Aorta (tissue), 5 donors: ENCODE results near the gene CCDC18. TPM values are rescaled to one million over a fixed set of nuclear protein-coding genes. Genes with fewer than 3 reads are reported as not detected.

Experiments used
- ATAC-seq: fragments of 200-7000 bp; cut with Tn5 transposase; one replicate; pipeline ENCODE4 v1.9.1; 2022; ENCODE audit warnings: moderate library complexity; ENCODE audit not compliant: low FRiP score
- DNase-seq, 2 donors: peaks; one replicate each; pipeline ENCODE4 v3.0.0-alpha.2; 2020
- H3K27ac ChIP-seq, 2 donors: one replicate each; pipeline ENCODE4 v1.5.1; 2013; ENCODE audit warnings: low read length in 2 of 2, mild to moderate bottlenecking in 2 of 2, moderate library complexity in 2 of 2, control low read depth in 1 of 2, inconsistent platforms in 1 of 2, low read depth in 1 of 2
- H3K27me3 ChIP-seq, 2 donors: one replicate each; pipeline ENCODE4 v1.6.1; 2013; ENCODE audit warnings: control low read depth in 1 of 2, low read length in 1 of 2, mild to moderate bottlenecking in 1 of 2, moderate library complexity in 1 of 2; ENCODE audit not compliant: insufficient read depth in 2 of 2, control insufficient read depth in 1 of 2
- H3K36me3 ChIP-seq, 2 donors: one replicate each; pipeline ENCODE4 v1.6.1; 2013; ENCODE audit warnings: control low read depth in 1 of 2, low read length in 1 of 2, mild to moderate bottlenecking in 1 of 2; ENCODE audit not compliant: insufficient read depth in 2 of 2, control insufficient read depth in 1 of 2
- H3K4me1 ChIP-seq, 2 donors: one replicate each; pipeline ENCODE4 v1.6.1; 2013; ENCODE audit warnings: low read length in 2 of 2, control low read depth in 1 of 2, mild to moderate bottlenecking in 1 of 2, moderate library complexity in 1 of 2; ENCODE audit not compliant: insufficient read depth in 2 of 2, control insufficient read depth in 1 of 2
- H3K4me3 ChIP-seq, 2 donors: one replicate each; pipeline ENCODE4 v1.5.1; 2013; ENCODE audit warnings: low read length in 2 of 2, control low read depth in 1 of 2, mild to moderate bottlenecking in 1 of 2
- H3K9me3 ChIP-seq: one replicate; pipeline ENCODE4 v1.6.1; 2013; ENCODE audit warnings: mild to moderate bottlenecking, low read length; ENCODE audit not compliant: control insufficient read depth
- WGBS, 2 donors: extraction: QIAGEN DNeasy Blood & Tissue Kit; methylation state at CpG; one replicate each; pipeline ENCODE4 v1.1.7; 2013; 5-methylcytosine and 5-hydroxymethylcytosine counted together
- intact Hi-C, 2 donors: fragments of 100-400 bp; cut with DNase I; formaldehyde crosslinking; loops; one replicate each; pipeline versions ENCODE4 v1.14.2 to v1.15.0; 2022
- polyA plus RNA-seq, 2 donors: library from polyadenylated mRNA; stranded (reverse); fragments of 200-250 nt; gene quantifications; one replicate each; pipeline ENCODE4 v1.2.3, GENCODE V29; 2013
- total RNA-seq, 2 donors: library from RNA; stranded (reverse); fragmentation: NEBNext Ultra II Directional; extraction: Animal tissue kit (Norgen Biotek cat#: 25700); gene quantifications; one replicate each; pipeline ENCODE4 v1.2.1, GENCODE V29; 2021
- donor health status: healthy with polysubstance abuse.
- donor health status: Bipolar disorder and iron deficiency.
- donor health status: DM: no; HTN: no; CAD: no.
- donor health status: DM: no; HTN: no; CAD: no.
- donor health status: DM: yes; HTN: yes; CAD: no.

Gene CCDC18
- total and polyA plus RNA-seq, 4 donors, result 1.2 to 6.6 (median 4.4) TPM

DNA sequence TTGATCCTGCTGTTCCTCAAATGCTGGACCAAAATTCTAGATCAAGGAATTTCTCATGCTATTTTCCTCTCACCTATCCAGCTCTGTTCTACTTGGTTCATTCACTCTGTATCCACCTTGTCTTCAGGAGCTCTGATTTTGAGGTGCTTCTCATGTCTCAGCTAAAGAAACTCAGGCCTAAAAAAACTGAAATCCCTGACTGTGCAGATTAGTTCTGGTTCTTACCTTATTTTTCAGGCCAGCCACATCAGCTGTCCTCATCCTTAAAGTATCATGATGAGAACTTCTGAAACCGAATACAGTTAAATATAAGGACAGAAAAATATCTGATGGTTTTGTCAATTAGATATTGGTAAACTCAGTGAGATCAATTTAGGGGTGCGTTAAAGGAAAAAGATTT lies 137.4 kb downstream of the CCDC18 start:
- 97 to 98% methylated on average over 2 of the region's 2 CpGs for WGBS, 2 donors
- Histone ChIP-seq H3K4me3 (no peak overlapping the region), H3K4me1 (peaks cover 0 to 3% of the 10 kb centered on the region in 2 donors), H3K9me3 (no peaks in the 10 kb centered on the region), H3K27ac (no peak overlapping the region), H3K27me3 (no peaks in the 10 kb centered on the region), H3K36me3 (no peaks in the 10 kb centered on the region)
- intact Hi-C loops, result no loop called here
- DNase-seq (no peak), ATAC-seq (no peak)

DNA sequence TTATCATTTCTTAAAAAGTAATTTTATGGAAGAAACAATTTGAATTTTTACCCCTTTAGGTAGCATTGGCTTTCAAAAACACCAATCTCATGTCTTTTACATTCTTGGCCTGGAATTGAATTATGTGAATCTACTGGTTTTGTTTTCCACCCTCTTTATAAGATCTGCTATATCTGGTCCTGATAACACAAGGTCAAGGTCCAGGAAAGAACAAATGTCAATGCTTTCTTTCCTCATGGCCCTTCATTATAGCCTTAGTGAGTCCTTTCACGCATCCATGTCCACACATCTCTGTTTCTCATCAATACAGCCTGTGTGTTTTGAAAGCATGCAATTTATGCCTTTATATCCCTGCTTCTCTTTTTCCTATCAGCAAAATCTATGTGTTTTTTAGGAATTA lies 141.2 kb downstream of the CCDC18 start:
- no peak overlapping the region for H3K4me3 ChIP-seq
- peaks cover 0 to 3% of the 10 kb centered on the region in 2 donors for H3K4me1 ChIP-seq
- H3K27ac ChIP-seq, result no peak overlapping the region
- DNase-seq (no peak), ATAC-seq (no peak)
- intact Hi-C loops, result no loop called here
- H3K27me3 ChIP-seq, result no peaks in the 10 kb centered on the region
- H3K36me3 ChIP-seq, result no peaks in the 10 kb centered on the region
- H3K9me3 ChIP-seq, result no peaks in the 10 kb centered on the region
- WGBS, 2 donors, result 97 to 99% methylated on average over 1 of the region's 1 CpG

- ATAC-seq, result no peak
- Histone ChIP-seq H3K4me1 (peaks cover 0 to 3% of the 10 kb centered on the region in 2 donors), H3K9me3 (no peaks in the 10 kb centered on the region), H3K27ac (no peak overlapping the region), H3K4me3 (no peak overlapping the region), H3K27me3 (no peaks in the 10 kb centered on the region), H3K36me3 (no peaks in the 10 kb centered on the region)
- WGBS, 2 donors, result 87 to 88% methylated on average over 3 of the region's 3 CpGs
- DNase-seq, result no peak
- intact Hi-C loops, result no loop called here
Measured at GRCh38 chr1:93322349-93322748, 141.8 kb downstream of the CCDC18 start.

DNA sequence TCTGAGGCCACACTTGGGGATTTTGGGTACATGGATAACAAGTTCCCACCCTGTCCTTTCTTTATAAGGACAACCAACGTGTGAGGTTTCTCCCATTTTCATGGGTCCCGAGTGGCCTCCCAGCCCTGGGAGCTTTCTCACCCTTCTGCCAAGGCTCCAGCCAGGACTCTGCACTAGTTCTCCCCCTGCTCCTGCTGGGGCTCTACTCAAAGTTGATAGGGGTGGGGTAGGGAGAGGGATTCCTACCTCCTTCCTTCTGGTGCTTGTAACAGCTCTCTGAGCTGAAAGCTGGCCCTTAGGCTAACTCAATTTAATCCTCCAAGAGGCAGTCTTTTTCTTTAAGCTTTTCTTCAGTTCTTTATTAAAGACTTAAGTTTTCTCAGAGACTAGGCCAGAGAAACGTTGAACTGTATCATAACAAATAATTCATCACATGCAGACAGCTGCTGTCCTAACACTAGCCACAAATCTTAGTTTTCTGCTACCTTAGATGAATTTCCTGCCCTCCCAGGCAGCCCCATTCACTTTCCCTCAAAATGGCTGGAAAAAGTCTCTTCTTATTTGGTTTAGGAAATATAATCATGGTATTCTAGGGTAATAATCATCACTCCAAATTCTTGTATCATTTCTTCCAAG lies 142.8 kb downstream of the CCDC18 start:
- 18 to 25% methylated on average over 3 of the region's 3 CpGs for WGBS, 2 donors
- no peak for DNase-seq
- intact Hi-C loops, result no loop called here
- Histone ChIP-seq H3K9me3 (no peaks in the 10 kb centered on the region), H3K27me3 (no peaks in the 10 kb centered on the region), H3K27ac (no peak overlapping the region), H3K36me3 (no peaks in the 10 kb centered on the region), H3K4me1 (peaks cover 0 to 3% of the 10 kb centered on the region in 2 donors), H3K4me3 (no peak overlapping the region)
- no peak for ATAC-seq

DNA sequence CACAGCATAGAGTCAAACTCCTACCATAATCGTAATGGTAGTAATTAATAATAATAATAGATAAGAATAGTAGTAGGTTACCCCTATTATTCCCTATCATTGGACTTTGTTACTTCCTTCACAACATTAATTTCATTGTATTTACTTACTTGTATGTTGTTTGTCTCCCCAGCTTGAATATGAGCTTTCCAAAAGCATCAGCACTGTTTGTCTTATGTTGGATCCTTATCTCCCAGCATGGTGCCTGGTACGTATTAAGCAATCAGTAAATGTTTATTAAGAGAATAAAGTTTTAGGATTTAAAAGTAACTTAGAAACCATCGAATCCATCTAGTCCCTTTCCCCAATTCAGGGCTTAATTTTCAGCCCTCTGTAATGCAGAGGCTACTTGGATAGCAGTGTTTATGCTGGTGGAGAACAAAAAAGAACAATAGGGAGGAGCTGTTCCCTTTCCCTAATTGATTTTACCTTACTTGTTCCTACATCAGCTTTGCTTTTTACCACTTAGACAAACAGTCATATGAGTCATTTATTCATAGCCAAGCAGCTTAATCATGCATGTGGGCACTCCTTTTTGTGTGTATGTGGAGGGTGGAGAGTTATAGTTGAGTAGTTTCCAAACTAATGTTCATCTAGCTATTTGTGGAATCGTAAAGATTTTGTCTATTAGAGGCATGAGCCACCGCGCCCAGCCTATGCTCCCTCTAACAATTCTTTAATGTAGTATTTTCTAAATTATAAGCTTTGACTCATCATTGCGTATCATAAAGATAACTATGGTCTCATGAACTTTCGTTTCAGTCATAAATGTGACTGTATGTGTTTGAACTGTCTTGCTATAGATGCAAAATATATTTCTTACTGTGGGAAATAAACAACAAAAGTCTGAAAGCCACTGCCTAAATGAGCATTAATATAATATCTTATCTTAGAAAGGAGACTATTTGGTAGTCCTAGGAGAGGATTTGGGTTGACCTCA lies 144.3 kb downstream of the CCDC18 start:
- Histone ChIP-seq H3K27me3 (no peaks in the 10 kb centered on the region), H3K36me3 (no peaks in the 10 kb centered on the region), H3K27ac (no peak overlapping the region), H3K4me1 (peaks cover 0 to 3% of the 10 kb centered on the region in 2 donors), H3K9me3 (no peaks in the 10 kb centered on the region), H3K4me3 (no peak overlapping the region)
- DNase-seq (no peak), ATAC-seq (no peak)
- WGBS, 2 donors, result 67 to 72% methylated on average over 8 of the region's 8 CpGs
- intact Hi-C loops, result no loop called here

Other genes with a start within 250 kb of the CCDC18 start
- 10 to 100 TPM; 11.0 to 15.9 TPM for gene DIPK1A, start 219.3 kb upstream of the CCDC18 start, total RNA-seq
- gene DIPK1A, start 219.3 kb upstream of the CCDC18 start, polyA plus RNA-seq, result 10 to 100 TPM in 1 of 2 donors, 1 to 10 TPM in 1; 4.9 to 10.6 TPM
- gene MTF2, start 101.4 kb upstream of the CCDC18 start, total RNA-seq, result 10 to 100 TPM; 18.2 to 32.7 TPM
- 1 to 10 TPM; 6.6 to 8.1 TPM for gene MTF2, start 101.4 kb upstream of the CCDC18 start, polyA plus RNA-seq
- 10 to 100 TPM; 43.4 to 49.7 TPM for gene TMED5, start 311 bp upstream of the CCDC18 start, total RNA-seq
- gene TMED5, start 311 bp upstream of the CCDC18 start, polyA plus RNA-seq, result 10 to 100 TPM; 17.4 to 28.9 TPM
- gene DR1, start 165.2 kb downstream of the CCDC18 start, total RNA-seq, result 10 to 100 TPM; 44.7 to 45.2 TPM
- gene DR1, start 165.2 kb downstream of the CCDC18 start, polyA plus RNA-seq, result 10 to 100 TPM; 15.3 to 21.4 TPM